Activated naive CD4-positive, alpha-beta T cell treated with anti-CD3 and anti-CD28 coated beads, Interleukin-2, amount 50 U/mL, for 72 hours (primary cell): ENCODE results near the gene STRIP1. TPM values are rescaled to one million over a fixed set of nuclear protein-coding genes. Genes with fewer than 3 reads are reported as not detected.

ENCODE experiments used
- ATAC-seq, 2 donors: fragments of 150-1000 bp; cut with Tn5 transposase; 2 replicates each; pipeline ENCODE4 v1.10.0; 2021; ENCODE audit warnings: mild to moderate bottlenecking in 2 of 2, moderate library complexity in 2 of 2
- DNase-seq, 2 donors: peaks; one replicate each; pipeline ENCODE4 v3.0.0; 2021 to 2022; ENCODE audit warnings: low spot score in 2 of 2
- H3K27ac Mint-ChIP-seq, 2 donors: one replicate each; pipeline ENCODE4 v1.8.0; 2022; ENCODE audit warnings: mild to moderate bottlenecking in 2 of 2, mixed read lengths in 2 of 2
- H3K36me3 Mint-ChIP-seq, 2 donors: one replicate each; pipeline ENCODE4 v1.8.0; 2022; ENCODE audit warnings: mixed read lengths in 2 of 2
- H3K9me3 Mint-ChIP-seq, 2 donors: one replicate each; pipeline ENCODE4 v1.8.0; 2022; ENCODE audit warnings: mixed read lengths in 2 of 2
- total RNA-seq, 2 donors: library from RNA; stranded (reverse); gene quantifications; one replicate each; pipeline ENCODE4 v1.2.3, GENCODE V29; 2022

STRIP1 gene
- total RNA-seq, 2 donors from 2014 or later: 26.5 to 39.8 TPM

DNA sequence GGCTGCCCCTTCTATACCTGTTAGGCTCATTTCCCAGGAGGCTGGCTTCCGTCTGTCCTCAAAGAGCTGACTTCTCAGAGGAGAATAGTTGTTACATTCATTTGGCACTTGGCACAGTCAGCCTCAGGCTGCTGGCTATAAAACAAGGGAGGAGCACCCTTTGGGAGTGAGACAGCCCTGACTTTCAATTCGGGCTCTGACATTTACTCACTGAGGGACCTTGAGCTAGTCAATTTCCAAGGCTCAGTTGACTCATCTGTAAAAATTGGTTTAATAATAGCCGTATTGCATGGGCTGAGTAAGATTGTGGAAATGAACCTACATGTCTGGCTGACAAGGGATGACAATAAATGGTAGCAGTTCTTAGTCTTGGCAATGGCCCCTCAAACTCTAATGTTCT is 22.4 kb downstream of the STRIP1 start:
- no peak for ATAC-seq
- Mint-ChIP-seq H3K27ac (no peak overlapping the region), H3K9me3 (no peaks in the 10 kb centered on the region), H3K36me3 (peaks cover 4 to 8% of the 10 kb centered on the region in 2 donors)
- no peak for DNase-seq

DNA sequence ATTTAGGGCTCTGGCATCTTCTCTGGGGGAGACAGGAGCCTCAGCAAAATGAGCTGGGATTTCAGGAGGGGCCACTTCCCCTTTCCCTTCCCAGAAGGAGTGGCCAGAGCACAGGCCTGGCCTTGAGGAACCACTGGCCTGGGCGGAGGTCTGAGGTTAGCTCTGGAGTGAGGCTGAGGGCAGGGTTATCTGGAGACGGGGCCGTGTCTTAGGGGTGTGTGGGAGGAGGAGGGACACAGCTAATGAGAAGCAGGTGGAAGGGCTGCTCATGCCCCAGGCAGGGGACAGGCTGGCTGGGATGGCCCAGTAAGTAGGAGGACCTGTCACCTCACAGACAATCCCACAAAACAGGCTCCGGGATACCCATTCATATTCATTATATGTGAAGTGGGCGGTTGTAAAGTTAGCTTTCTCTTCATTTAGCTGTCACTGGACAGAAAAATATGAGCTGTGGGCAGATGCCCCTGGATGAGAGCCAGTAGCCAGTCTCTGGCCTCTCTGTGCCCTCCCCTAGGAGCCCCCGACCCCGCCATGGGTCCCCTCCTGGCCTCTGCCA is 23.6 kb downstream of the STRIP1 start:
- H3K27ac Mint-ChIP-seq: peak overlapping the region in 1 of 2 donors; percentile 40
- no peaks in the 10 kb centered on the region for H3K9me3 Mint-ChIP-seq
- peaks cover 4 to 8% of the 10 kb centered on the region in 2 donors for H3K36me3 Mint-ChIP-seq

DNA sequence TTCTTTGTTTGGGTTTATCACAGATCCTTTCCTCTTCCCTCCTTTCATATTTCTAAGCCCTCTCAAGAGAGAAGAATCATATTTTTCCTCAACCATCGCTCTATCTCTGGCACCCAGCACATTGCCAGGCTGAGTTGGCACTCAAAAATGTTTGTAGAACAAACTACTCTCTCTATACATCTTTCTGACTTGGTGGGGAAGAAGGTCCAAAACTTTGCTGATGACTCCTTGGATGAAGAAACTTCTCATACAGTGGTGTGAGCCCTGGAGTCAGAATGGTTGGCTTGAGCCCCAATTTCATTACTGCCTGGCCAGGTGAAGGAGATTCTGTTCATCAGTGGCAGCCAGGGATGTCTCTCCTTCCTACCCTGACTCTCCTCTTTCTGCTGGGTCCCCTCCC is 24.2 kb downstream of the STRIP1 start:
- ATAC-seq (no peak), DNase-seq (no peak)
- H3K9me3 Mint-ChIP-seq: no peaks in the 10 kb centered on the region

More for the DNA sequence above, 23.6 kb downstream of the STRIP1 start:
- DNase-seq (no peak), ATAC-seq (no peak)

DNA sequence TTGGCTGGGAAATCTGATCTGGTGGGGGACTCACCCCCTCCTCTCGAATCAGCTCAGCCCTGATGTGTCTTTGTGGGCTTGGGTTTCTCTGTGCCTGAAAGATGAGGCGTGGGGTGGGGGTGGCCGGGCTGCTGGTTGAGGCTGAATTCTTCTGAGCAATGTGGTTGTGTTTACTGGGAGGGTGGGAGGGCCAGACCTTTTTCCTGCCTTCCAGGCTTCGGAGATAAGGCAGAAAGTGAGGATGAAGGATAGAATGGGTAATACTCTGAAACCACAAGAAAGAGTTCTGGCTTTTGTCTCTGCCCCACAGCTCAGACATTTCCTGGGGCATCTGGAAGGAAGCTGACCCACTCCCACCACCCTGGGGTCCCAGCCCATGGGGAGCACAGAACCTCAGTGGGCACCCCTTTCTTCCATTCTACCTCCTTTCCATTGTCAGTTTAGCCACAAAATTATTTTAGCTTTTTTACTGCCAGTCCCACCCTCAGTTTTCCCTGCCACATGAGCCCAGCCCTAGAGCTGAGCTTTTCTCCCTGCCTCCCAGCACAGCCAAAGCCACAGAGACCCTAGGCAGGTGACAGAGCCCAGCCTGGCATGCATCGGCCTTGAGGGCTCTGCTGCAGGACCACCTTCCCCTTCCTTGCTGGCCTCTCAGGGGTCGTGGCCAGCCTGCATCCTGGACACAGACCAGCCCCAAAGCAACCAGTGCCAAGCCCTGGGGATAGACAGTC is 24.9 kb downstream of the STRIP1 start:
- DNase-seq (no peak), ATAC-seq (no peak)
- no peaks in the 10 kb centered on the region for H3K9me3 Mint-ChIP-seq
- no peak overlapping the region for H3K27ac Mint-ChIP-seq
- H3K36me3 Mint-ChIP-seq: peaks cover 4 to 8% of the 10 kb centered on the region in 2 donors

More for the DNA sequence above, 24.2 kb downstream of the STRIP1 start:
- no peak overlapping the region for H3K27ac Mint-ChIP-seq
- peaks cover 4 to 8% of the 10 kb centered on the region in 2 donors for H3K36me3 Mint-ChIP-seq

DNA sequence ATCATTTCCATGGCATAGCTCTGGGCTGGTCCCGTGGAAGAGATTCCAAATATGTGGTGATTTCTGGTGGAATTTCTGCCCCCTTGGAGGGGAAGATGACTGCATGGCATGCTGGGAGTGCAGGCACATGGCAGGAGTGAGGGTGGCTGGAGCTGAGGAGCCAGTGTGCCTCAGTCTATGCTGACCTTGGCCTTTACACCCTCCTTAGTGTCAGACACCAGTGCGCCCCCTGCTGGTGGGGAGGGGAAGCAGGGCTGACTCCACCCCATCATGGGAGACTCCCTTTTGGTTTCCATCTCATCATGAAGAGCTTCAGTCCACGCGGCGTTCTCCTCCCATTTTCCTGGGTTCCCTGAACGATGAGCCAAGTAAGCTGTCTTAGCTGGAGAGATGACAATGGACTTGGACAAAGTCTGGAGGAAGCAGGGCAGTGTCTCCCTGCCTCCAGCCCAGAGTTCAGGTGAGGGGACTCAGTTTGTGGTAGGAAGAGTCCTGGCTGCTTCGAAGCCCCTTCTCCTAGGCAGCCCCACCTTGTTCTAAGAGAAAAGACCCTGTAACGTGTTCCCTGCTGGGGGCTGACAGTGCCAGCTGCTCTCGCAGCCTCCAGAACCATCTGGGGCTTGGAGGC is 25.7 kb downstream of the STRIP1 start:
- Mint-ChIP-seq H3K9me3 (no peaks in the 10 kb centered on the region), H3K36me3 (peaks cover 4 to 8% of the 10 kb centered on the region in 2 donors), H3K27ac (peak overlapping the region in 1 of 2 donors; percentile 48)
- DNase-seq: peak in 1 of 2 donors; percentile 89
- ATAC-seq: peak; percentile 80 to 85

DNA sequence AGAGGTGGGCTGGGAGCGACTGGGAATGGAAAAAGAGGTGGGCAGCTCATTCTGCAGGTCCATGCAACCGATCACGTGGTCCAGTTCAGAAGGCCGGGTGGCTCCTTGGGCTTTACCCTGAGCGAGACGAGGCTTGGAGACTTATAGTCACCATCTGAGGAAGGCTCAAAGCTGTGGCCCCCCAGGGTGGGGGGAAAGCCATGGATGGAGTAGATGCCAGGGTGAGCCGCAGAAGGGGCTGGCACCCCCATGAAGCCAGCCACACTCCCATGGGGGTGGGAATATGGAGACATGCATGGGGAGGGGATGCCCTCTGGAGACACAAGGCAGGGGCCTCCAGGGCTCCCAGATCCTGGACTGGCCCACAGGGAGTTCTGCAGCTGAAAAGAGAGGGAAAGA is 26.2 kb downstream of the STRIP1 start:
- DNase-seq (no peak), ATAC-seq (no peak)
- H3K27ac Mint-ChIP-seq: no peak overlapping the region
- no peaks in the 10 kb centered on the region for H3K9me3 Mint-ChIP-seq
- H3K36me3 Mint-ChIP-seq: peaks cover 4 to 8% of the 10 kb centered on the region in 2 donors

DNA sequence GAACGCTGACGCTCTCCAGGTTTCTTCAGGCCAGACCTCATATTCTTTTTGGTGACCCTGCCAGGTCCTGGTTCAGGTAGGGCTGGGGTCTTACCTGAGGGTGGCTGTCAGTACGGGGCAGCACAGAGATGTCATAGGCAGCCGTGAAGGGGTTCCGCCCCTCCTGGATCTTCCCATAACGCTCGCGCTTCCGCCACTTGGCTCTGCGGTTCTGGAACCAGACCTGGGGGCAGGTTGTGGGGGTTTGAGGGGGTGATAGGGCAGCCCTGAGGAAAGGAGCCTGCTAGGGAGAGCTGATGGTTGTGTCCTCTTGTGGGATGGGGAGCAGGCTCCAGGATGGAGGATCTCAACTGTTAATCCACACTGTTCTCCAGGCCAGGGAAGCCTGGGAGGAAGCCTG is 26.9 kb downstream of the STRIP1 start:
- ATAC-seq (no peak), DNase-seq (no peak)
- no peaks in the 10 kb centered on the region for H3K9me3 Mint-ChIP-seq
- no peak overlapping the region for H3K27ac Mint-ChIP-seq
- H3K36me3 Mint-ChIP-seq: peaks cover 4 to 8% of the 10 kb centered on the region in 2 donors

DNA sequence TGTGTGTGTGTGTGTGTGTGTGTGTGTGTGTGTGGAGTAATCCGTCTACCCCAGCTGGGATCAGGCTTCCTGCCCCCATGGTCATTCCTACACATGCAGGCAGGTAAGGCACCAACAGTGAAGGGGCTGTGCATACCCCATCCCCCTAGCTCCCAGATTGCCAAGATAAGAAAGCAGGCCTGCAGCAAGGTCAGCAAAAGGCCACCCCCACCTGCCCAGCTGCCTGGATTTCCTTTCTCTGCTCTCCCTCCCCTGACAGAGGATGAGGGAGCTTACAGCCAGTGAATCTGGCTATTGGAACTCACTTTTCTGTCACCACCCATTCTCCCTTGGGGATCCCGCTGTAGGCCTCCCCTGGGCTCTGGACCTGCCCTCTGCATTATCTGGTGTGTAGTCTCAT is 28.2 kb downstream of the STRIP1 start:
- H3K36me3 Mint-ChIP-seq: peaks cover 1 to 8% of the 10 kb centered on the region in 2 donors
- DNase-seq (no peak), ATAC-seq (no peak)
- H3K9me3 Mint-ChIP-seq: no peaks in the 10 kb centered on the region
- H3K27ac Mint-ChIP-seq: no peak overlapping the region

DNA sequence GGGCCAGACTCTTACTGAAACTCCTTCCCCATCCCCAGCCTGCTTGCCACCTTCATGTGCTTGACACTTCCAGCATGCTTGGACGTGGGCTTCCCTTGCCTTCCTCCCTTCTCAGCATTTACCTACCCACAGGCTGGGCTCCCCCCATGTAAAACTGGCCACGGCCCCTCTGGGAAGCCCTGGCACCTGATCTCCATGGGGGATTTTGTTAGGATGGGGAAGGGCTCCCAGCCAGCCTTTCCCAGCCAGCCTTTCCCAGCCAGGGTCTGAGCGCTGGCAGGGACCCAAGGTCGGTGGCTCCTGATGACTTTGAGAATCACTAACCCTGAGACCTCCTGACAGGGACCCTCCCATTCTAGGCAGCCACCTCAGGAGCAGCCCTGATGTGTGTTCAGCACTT is 29.4 kb downstream of the STRIP1 start:
- Mint-ChIP-seq H3K36me3 (peaks cover 6 to 8% of the 10 kb centered on the region in 2 donors), H3K27ac (peak overlapping the region in 1 of 2 donors; percentile 74), H3K9me3 (no peaks in the 10 kb centered on the region)
- no peak for DNase-seq
- ATAC-seq: no peak

DNA sequence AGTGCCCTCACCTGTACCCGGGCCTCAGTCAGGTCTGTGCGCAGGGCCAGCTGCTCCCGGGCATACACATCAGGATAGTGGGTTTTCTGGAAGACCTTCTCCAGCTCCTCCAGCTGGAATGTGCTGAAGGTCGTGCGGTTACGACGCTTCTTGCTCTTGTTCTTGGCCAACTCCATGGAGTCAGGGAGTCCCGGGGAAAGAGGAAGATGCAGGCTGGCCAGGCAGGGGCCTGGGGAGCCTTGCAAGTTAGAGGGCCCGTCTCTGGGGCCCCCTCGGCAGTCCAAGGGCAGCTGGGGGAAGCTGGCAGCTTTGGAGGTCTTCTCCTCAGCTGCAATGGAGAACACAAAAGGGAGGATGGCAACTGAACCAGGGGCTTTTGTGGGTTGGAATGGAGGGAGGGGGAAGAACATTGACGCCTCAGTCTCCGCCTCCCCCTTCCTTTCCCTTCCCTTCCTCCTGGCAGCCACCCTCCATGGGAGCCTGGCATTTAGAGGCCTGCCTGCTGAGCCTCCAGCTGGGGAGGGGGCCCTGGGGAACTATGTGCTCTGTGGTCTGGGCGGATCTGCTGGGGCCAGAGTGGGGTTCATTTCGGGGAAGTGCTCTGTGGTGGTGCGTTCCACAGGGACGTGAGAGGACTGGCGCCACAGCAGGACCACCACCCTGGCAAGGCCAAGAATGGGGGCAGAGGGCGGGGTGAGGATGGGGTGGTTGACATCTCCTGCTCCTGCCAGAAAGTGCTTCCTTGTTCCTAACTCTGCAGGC is 30.3 kb downstream of the STRIP1 start:
- ATAC-seq: no peak
- Mint-ChIP-seq H3K9me3 (no peaks in the 10 kb centered on the region), H3K27ac (no peak overlapping the region), H3K36me3 (peaks cover 4 to 6% of the 10 kb centered on the region in 2 donors)
- DNase-seq: no peak

DNA sequence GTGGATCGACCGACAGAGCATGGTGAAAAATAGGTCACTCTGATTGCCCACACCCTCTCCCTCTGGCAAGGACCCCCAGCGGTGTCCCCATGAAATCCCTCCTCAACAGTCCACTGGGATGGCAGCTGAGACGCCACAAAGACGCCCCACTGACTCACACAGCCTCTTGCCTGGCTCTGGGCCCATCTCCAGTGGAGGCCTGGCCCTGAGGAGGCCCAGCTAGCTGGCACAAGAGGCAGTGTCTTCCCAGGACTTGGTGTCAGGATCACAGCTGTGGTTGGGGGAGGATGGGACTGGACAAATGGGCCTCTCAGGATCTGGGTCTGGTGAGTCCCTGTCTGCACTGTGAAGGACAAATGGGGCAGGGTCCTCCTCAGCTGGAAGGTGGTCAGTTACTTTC is 31.4 kb downstream of the STRIP1 start:
- Mint-ChIP-seq H3K36me3 (peaks cover 0 to 6% of the 10 kb centered on the region in 2 donors), H3K27ac (no peak overlapping the region), H3K9me3 (no peaks in the 10 kb centered on the region)
- no peak for DNase-seq
- no peak for ATAC-seq

DNA sequence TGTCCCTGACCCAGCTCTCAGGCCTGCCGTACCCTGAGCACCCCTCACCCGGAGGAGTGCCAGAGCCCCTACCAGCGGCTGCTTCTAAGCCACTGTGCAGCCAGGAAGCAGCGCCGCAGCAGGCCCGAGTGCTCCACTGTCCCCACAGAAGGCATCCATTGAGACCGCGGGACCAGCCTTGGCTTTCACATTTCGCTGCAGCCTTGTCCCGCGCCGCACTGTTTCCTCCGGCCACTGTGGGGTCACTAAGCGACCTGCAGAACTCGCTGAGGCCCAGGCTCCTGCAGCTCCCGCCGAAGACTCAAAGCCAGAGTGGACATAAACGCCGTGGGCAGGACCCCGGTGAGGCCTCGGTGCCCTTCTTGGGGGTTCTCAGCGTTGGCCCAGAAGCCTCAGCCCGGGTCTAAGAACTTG is 33.1 kb downstream of the STRIP1 start:
- no peak overlapping the region for H3K27ac Mint-ChIP-seq
- peaks cover 0 to 6% of the 10 kb centered on the region in 2 donors for H3K36me3 Mint-ChIP-seq
- DNase-seq (no peak), ATAC-seq (no peak)
- no peaks in the 10 kb centered on the region for H3K9me3 Mint-ChIP-seq

DNA sequence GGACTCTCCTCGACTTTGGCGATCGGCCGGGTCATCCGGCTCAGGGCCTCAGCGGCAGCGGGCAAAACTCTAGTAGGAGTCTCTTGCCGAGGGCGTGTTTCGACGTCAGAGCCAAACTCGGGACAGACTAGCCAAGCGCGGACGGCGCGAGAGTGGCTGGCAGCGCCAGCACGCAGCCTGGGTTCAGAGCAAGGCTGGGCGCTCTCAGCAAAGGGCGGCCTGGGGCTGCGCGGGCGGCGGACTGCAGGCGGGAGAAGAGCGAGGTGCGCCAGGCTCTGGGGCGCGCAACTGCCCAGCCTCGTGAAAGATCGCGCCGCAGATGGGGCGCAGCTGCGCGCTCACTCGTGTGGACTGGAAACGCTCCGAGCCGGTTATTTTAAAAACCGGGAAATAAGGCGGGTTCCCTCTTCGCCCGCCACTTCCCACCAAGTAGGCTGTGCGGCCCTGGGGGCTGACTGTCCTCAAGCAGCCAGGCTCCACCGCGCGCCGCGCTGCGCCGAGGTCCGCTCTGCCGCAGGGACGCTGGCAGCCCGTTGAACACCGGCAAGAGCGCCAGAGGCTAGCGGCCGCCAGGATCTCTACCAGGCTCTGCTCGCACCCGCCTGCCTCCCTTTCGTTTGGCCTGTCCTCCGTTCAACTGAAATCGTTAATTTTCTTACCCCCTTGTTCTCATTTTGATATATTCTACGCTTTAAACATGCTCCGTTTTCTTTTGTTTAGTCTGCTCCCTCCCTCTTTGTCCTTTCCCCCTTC is 33.6 kb downstream of the STRIP1 start:
- H3K36me3 Mint-ChIP-seq: peaks cover 0 to 6% of the 10 kb centered on the region in 2 donors
- ATAC-seq (peak in 1 of 2 donors; percentile 21), DNase-seq (peak in 1 of 2 donors; percentile 24)
- no peak overlapping the region for H3K27ac Mint-ChIP-seq
- no peaks in the 10 kb centered on the region for H3K9me3 Mint-ChIP-seq

DNA sequence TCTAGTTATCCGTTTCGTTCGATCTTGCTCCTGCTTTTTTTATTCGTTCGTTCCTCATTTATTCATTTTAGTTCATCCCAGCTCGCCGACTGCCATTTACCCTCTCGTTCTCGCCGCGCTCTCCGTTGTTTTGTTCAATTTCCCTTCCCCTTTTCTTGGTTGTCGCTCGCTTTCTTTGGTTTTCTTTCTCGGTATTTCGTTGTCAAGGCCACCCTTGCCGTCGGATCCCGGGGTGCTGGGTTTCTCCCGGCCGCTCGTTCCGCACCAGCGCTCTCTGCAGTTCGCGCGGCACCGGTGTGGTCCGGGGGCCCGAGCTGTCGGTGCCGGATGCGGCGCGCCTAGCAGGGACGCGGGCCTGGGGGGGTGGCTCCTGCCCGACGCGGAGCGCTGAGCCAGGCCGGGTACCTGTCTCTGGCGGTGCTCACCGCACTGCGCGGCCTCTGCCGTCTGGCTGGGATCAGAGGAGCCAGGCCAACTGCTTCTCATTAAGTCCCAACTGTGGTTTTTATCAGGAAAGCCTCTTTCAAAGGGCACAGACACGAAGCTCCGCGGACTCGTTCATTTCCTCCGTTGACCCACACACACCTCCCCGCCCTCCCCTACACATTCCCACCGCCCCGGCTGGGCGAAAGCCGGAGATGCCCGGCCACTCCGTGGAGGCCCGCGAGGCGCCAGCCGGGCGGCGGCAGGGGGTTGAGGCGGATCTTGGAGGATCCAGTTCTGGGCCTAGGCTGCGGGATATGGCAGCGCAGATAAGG is 34.4 kb downstream of the STRIP1 start:
- peaks cover 0 to 6% of the 10 kb centered on the region in 2 donors for H3K36me3 Mint-ChIP-seq
- H3K9me3 Mint-ChIP-seq: no peaks in the 10 kb centered on the region
- ATAC-seq (peak; percentile 19 to 42), DNase-seq (peak in 1 of 2 donors; percentile 35)
- H3K27ac Mint-ChIP-seq: no peak overlapping the region

DNA sequence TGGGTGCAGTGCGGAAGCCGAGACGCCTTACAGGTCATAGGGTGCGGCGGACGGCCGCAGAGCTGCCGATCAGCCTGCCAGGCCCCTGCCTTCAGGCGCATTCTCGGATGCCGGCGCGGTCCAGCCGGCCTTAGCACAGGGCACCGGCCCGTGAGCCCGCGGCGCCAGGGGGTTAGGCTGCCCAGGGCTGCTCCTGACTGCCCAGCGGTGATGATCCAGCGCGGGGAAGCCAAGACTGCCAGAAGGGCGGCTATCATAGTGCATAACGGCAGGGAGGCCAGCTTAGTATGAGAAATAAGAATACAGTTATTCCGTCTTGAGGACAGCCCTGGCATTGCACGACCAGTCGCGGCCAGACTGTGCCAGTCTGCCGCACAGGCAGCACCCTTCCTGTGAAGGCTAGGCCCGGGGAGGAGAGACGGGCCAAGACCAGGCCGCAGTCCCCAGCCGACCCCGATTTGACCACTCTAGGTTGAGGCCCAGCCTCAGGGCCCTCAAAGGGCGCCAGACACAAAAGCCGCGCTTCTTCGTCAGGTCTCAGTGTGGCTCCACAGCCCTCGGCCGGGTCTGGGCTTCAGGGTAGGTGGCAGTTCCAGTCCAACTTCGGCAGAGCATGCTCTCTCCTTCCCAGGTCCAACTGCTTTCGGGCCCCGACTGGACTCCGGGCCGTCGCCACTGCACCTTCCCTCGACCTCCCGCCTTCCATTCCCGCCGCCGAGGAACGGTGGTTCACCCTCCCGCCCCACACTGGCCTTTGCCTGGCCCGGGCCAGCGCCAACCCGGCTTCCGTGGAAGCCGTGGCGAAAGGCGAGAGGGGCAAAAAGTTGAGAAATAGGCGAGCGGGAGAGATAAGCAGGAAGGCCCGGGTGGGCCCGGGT is 35.2 kb downstream of the STRIP1 start:
- H3K27ac Mint-ChIP-seq: no peak overlapping the region
- peaks cover 0 to 6% of the 10 kb centered on the region in 2 donors for H3K36me3 Mint-ChIP-seq
- ATAC-seq (peak; percentile 21 to 37), DNase-seq (peak in 1 of 2 donors; percentile 24)
- H3K9me3 Mint-ChIP-seq: no peaks in the 10 kb centered on the region
